H1 (cell line): Measurements from ENCODE around the gene SLC35D2. TPM values are rescaled to one million over a fixed set of nuclear protein-coding genes. Genes with fewer than 3 reads are reported as not detected.

ENCODE experiments used
- CTCF ChIA-PET: fragments of 300-600 bp; sonication (Branson Sonifier 250); formaldehyde crosslinking; loops from one replicate; lab custom pipeline; 2021; ENCODE audit not compliant: partially characterized antibody; lab: Charles Lee
- POLR2A ChIA-PET: fragments of 300-600 bp; sonication (Branson Sonifier 250); formaldehyde crosslinking; loops from one replicate; lab custom pipeline; 2021; ENCODE audit warnings: inconsistent platforms; ENCODE audit not compliant: partially characterized antibody; lab: Charles Lee
- DNase-seq, 2 experiments: peaks; one replicate each; pipeline versions ENCODE4 v3.0.0 to v3.0.0-alpha.2; 2010 to 2022; ENCODE audit warnings: low spot score in 2 of 2, low read depth in 1 of 2, mixed read lengths in 1 of 2
- FAIRE-seq: peaks from 2 replicates; lab custom pipeline; 2011; peaks lifted over from hg19 to GRCh38; lab: Jason Lieb, UNC
- H2AFZ ChIP-seq: 2 replicates; pipeline ENCODE4 v1.8.1; 2012; ENCODE audit warnings: low read length, inconsistent platforms
- H2AK5ac ChIP-seq: 2 replicates; pipeline ENCODE4 v1.6.1; 2013; ENCODE audit warnings: low read depth, low read length
- H2BK120ac ChIP-seq: replicated peaks from 2 replicates; pipeline ENCODE3; 2013; ENCODE audit warnings: low read depth, low read length, inconsistent platforms
- H2BK12ac ChIP-seq: 2 replicates; pipeline ENCODE4 v1.6.1; 2013; ENCODE audit warnings: low read depth, low read length
- H2BK15ac ChIP-seq: 2 replicates; pipeline ENCODE4 v1.6.1; 2013; ENCODE audit warnings: low read length
- H2BK20ac ChIP-seq: 2 replicates; pipeline ENCODE4 v1.6.1; 2013; ENCODE audit warnings: low read length
- H2BK5ac ChIP-seq: 2 replicates; pipeline ENCODE4 v1.6.1; 2013; ENCODE audit warnings: low read depth, low read length
- H3K14ac ChIP-seq: 2 replicates; pipeline ENCODE4 v1.6.1; 2013; ENCODE audit warnings: inconsistent platforms; ENCODE audit not compliant: insufficient read length
- H3K18ac ChIP-seq: 2 replicates; pipeline ENCODE4 v1.6.1; 2013; ENCODE audit warnings: low read length; ENCODE audit errors: extremely low read depth
- H3K23ac ChIP-seq: 2 replicates; pipeline ENCODE4 v1.6.1; 2013; ENCODE audit warnings: inconsistent platforms; ENCODE audit not compliant: insufficient read length
- H3K23me2 ChIP-seq: 2 replicates; pipeline ENCODE4 v1.6.1; 2013; ENCODE audit warnings: low read depth, low read length
- H3K27ac ChIP-seq: 2 replicates; pipeline ENCODE4 v1.6.1; 2011; ENCODE audit warnings: low read depth, low read length, inconsistent platforms
- H3K27me3 ChIP-seq, 4 experiments: replicated peaks in 1 of 4; 1 replicate in 1 of 4; 2 replicates in 3 of 4; pipeline versions ENCODE4 v1.6.1 to v1.8.1; 2011 to 2013; ENCODE audit warnings: low read length in 3 of 4, mild to moderate bottlenecking in 3 of 4, inconsistent platforms in 2 of 4, mixed read lengths in 2 of 4, moderate library complexity in 1 of 4; ENCODE audit not compliant: control insufficient read depth in 3 of 4, insufficient read depth in 3 of 4; ENCODE audit errors: extremely low read depth in 1 of 4
- H3K36me3 ChIP-seq, 4 experiments: 2 replicates each; pipeline versions ENCODE4 v1.6.1 to v1.8.1; 2011 to 2013; ENCODE audit warnings: mild to moderate bottlenecking in 4 of 4, low read length in 3 of 4, moderate library complexity in 2 of 4, control low read depth in 1 of 4, inconsistent platforms in 1 of 4; ENCODE audit not compliant: insufficient read depth in 4 of 4, control insufficient read depth in 2 of 4
- H3K4ac ChIP-seq: replicated peaks from 2 replicates; pipeline ENCODE3; 2013; ENCODE audit warnings: low read length, low read depth, mixed read lengths, inconsistent platforms; ENCODE audit not compliant: insufficient read length
- H3K4me1 ChIP-seq, 4 experiments: replicated peaks in 1 of 4; 1 replicate in 1 of 4; 2 replicates in 3 of 4; pipeline versions ENCODE4 v1.6.1 to v1.8.1; 2011 to 2013; ENCODE audit warnings: low read length in 3 of 4, inconsistent platforms in 2 of 4, mixed read lengths in 1 of 4; ENCODE audit not compliant: insufficient read depth in 4 of 4, control insufficient read depth in 3 of 4
- H3K4me2 ChIP-seq, 2 experiments: 2 replicates each; pipeline versions ENCODE4 v1.6.1 to v1.8.1; 2011 to 2013; ENCODE audit warnings: low read depth in 2 of 2, low read length in 2 of 2, control low read depth in 1 of 2, inconsistent platforms in 1 of 2, mild to moderate bottlenecking in 1 of 2; ENCODE audit not compliant: insufficient read depth in 1 of 2
- H3K4me3 ChIP-seq, 4 experiments: fragments of 200-600, 300-600 bp in 1 of 4; sonication (generic), shearing (Covaris generic), sonication (Bioruptor Twin) in 1 of 4; 2 replicates each; pipeline versions ENCODE4 v1.5.1 to v1.8.1; 2011 to 2016; ENCODE audit warnings: low read length in 4 of 4, low read depth in 3 of 4, control low read depth in 2 of 4, inconsistent platforms in 2 of 4, mild to moderate bottlenecking in 2 of 4, mixed read lengths in 1 of 4, moderate library complexity in 1 of 4; ENCODE audit not compliant: insufficient read depth in 2 of 4; ENCODE audit errors: extremely low read depth in 1 of 4
- H3K56ac ChIP-seq: replicated peaks from 2 replicates; pipeline ENCODE3; 2013; ENCODE audit warnings: low read depth, mild to moderate bottlenecking, mixed read lengths, low read length, inconsistent platforms; ENCODE audit not compliant: insufficient read length
- H3K79me1 ChIP-seq: 2 replicates; pipeline ENCODE4 v1.6.1; 2013; ENCODE audit warnings: low read depth, low read length, control low read depth
- H3K79me2 ChIP-seq, 2 experiments: 2 replicates each; pipeline versions ENCODE4 v1.6.1 to v1.8.1; 2012 to 2013; ENCODE audit warnings: low read length in 2 of 2, mild to moderate bottlenecking in 2 of 2, inconsistent platforms in 1 of 2; ENCODE audit not compliant: insufficient read depth in 2 of 2, control insufficient read depth in 1 of 2
- H3K9ac ChIP-seq, 4 experiments: replicated peaks in 1 of 4; 1 replicate in 1 of 4; 2 replicates in 3 of 4; pipeline versions ENCODE4 v1.6.1 to v1.8.1; 2011 to 2013; ENCODE audit warnings: low read depth in 3 of 4, low read length in 3 of 4, control low read depth in 2 of 4, mild to moderate bottlenecking in 2 of 4, moderate library complexity in 2 of 4, inconsistent platforms in 1 of 4; ENCODE audit errors: extremely low read depth in 1 of 4
- H3K9me3 ChIP-seq, 2 experiments: 2 replicates each; pipeline versions ENCODE4 v1.6.1 to v1.8.1; 2012 to 2013; ENCODE audit warnings: mild to moderate bottlenecking in 2 of 2, moderate library complexity in 2 of 2, control low read depth in 1 of 2, inconsistent platforms in 1 of 2, low read depth in 1 of 2, low read length in 1 of 2, mixed read lengths in 1 of 2; ENCODE audit not compliant: insufficient read depth in 2 of 2
- H4K20me1 ChIP-seq, 2 experiments: replicated peaks in 1 of 2; 2 replicates each; pipeline versions ENCODE3 to v1.8.1; 2011 to 2013; ENCODE audit warnings: inconsistent platforms in 2 of 2, low read length in 2 of 2, mild to moderate bottlenecking in 1 of 2; ENCODE audit not compliant: insufficient read depth in 2 of 2, control insufficient read depth in 1 of 2
- H4K5ac ChIP-seq: 2 replicates; pipeline ENCODE4 v1.6.1; 2013; ENCODE audit warnings: low read length, low read depth, mixed read lengths, inconsistent platforms; ENCODE audit not compliant: insufficient read length
- H4K8ac ChIP-seq: 2 replicates; pipeline ENCODE4 v1.8.0; 2013; ENCODE audit warnings: mild to moderate bottlenecking, moderate library complexity, low read length, inconsistent platforms; ENCODE audit not compliant: insufficient read depth; ENCODE audit errors: extremely low read depth
- H4K91ac ChIP-seq: replicated peaks from 2 replicates; pipeline ENCODE3; 2013; ENCODE audit warnings: low read length, mixed read lengths, inconsistent platforms; ENCODE audit not compliant: insufficient read length
- TCF12 ChIP-seq: IDR thresholded peaks from 2 replicates; pipeline ENCODE4 v1.6.1; 2011; ENCODE audit warnings: low read depth, mild to moderate bottlenecking, low read length
- WGBS, 2 experiments: shearing (Covaris generic) in 1 of 2; methylation state at CpG; one replicate each; pipeline versions ENCODE4 v1.1.6 to v1.1.7; 2013 to 2015; ENCODE audit warnings: low lambda C conversion rate in 2 of 2, mixed read lengths in 2 of 2, inconsistent platforms in 1 of 2, low coverage in 1 of 2, missing lambda C conversion rate in 1 of 2; ENCODE audit not compliant: insufficient replicate concordance in 2 of 2, insufficient coverage in 1 of 2, insufficient read length in 1 of 2; ENCODE audit errors: extremely low coverage in 1 of 2, missing lambda C conversion rate in 1 of 2; 5-methylcytosine and 5-hydroxymethylcytosine counted together
- polyA plus RNA-seq, 7 experiments: library from polyadenylated mRNA; depleted of rRNA in 3 of 7; stranded (reverse) in 5 of 7; unstranded in 2 of 7; fragments of >200 nt in 5 of 7; fragments of 200-250 nt in 2 of 7; gene quantifications; 1 replicate in 5 of 7; 2 replicates in 1 of 7; 4 replicates in 1 of 7; pipeline versions ENCODE4 v1.2.1 to v1.2.3, GENCODE V29; 2011 to 2013; ENCODE audit warnings: missing spikeins in 2 of 7, mixed read lengths in 2 of 7
- total RNA-seq: library from RNA; stranded (reverse); fragmentation: NEBNext Ultra II Directional; extraction: Animal tissue kit (Norgen Biotek cat#: 25700); gene quantifications from 2 replicates; pipeline ENCODE4 v1.2.1, GENCODE V29; 2021

SLC35D2 gene
- total and polyA plus RNA-seq, 2 of the 8 experiments (the other 6 are each of a cell fraction or from before 2014, with no cell fraction given) = 9.6 to 11.5 TPM

DNA sequence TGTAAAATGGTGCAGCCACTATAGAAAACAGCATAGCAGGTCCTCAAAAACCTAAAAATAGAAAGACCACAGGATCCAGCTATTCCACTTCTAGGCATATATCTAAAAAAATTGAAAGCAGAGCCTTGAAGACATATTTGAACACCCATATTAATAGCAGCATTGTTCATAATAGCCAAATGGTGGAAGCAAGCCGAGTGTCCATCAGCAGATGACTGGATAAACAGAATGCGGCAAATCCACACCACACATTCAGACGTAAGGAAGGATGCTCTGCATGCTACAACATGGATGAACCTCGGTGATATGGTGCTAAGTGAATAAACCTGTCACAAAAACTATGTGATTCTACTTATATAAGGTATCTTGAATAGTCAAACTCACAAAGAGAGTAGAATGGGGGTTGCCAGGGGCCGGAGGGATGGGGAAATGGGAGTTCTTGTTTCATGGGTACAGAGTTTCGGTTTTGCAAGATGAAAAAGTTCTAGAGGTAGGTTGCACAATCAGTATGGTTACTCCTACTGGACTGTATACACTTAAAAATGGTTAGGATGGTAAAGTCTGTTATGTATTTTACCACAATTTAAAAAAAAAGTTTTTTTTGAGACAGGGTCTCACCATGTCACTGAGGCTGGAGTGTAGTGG lies 64.5 kb downstream of the SLC35D2 start:
- no peak overlapping the region for H3K4me2 ChIP-seq
- WGBS, 2 experiments = 88% methylated on average over 6 of the region's 6 CpGs; no CpG with 5 or more reads in 1 of the 2 experiments
- no peak for TF ChIP-seq TCF12

More for the DNA sequence above, 64.5 kb downstream of the SLC35D2 start:
- H2BK5ac ChIP-seq = no peak overlapping the region
- DNase-seq (no peak), FAIRE-seq (no peak)
- no peak overlapping the region for H2BK12ac ChIP-seq
- H3K18ac ChIP-seq = no peak overlapping the region
- no peak overlapping the region for H3K4me3 ChIP-seq
- no peaks in the 10 kb centered on the region for H3K36me3 ChIP-seq
- no peaks in the 10 kb centered on the region for H3K79me2 ChIP-seq
- no peak overlapping the region for H3K23ac ChIP-seq
- H3K27me3 ChIP-seq = no peaks in the 10 kb centered on the region
- H3K56ac ChIP-seq = no peak overlapping the region
- no peak overlapping the region for H2BK15ac ChIP-seq
- no peak overlapping the region for H3K9ac ChIP-seq
- no peaks in the 10 kb centered on the region for H4K20me1 ChIP-seq
- no peaks in the 10 kb centered on the region for H3K79me1 ChIP-seq
- CTCF ChIA-PET = interaction anchor here (1.0 to 9.7 kb wide), 8 partner anchors 10 to 246 kb away, joined by 3 to 91 read pairs (median 12); no protein-coding TSS in a partner anchor
- no peak overlapping the region for H3K14ac ChIP-seq
- POLR2A ChIA-PET = interaction anchor here (0.7 kb wide), 1 partner anchor 288 kb away, joined by 3 read pairs; no protein-coding TSS in a partner anchor
- H3K4ac ChIP-seq = no peak overlapping the region
- H3K4me1 ChIP-seq = peaks cover 0 to 10% (median 6%) of the 10 kb centered on the region in 4 experiments; a peak in 4 of 7 replicates
- H3K27ac ChIP-seq = no peak overlapping the region
- H2BK120ac ChIP-seq = no peak overlapping the region
- no peak overlapping the region for H2AFZ ChIP-seq
- H4K8ac ChIP-seq = no peak overlapping the region
- peaks cover 2 to 5% of the 10 kb centered on the region in 2 experiments; a peak in 3 of 4 replicates for H3K9me3 ChIP-seq
- no peak overlapping the region for H2AK5ac ChIP-seq
- no peak overlapping the region for H2BK20ac ChIP-seq
- no peak overlapping the region for H4K91ac ChIP-seq
- H3K23me2 ChIP-seq = no peaks in the 10 kb centered on the region
- H4K5ac ChIP-seq = no peak overlapping the region
